Amniotic stem cell (primary cell): ENCODE data around the gene AGL.
"Not testable (repeated sequence)": the region's sequence is repeated elsewhere in the genome, so short reads cannot be mapped to it uniquely, and the experiment has no call there.

Source experiments
- DNase-seq: peaks from one replicate; lab custom pipeline; 2025; lab: John Stamatoyannopoulos, UW

The AGL gene

DNA sequence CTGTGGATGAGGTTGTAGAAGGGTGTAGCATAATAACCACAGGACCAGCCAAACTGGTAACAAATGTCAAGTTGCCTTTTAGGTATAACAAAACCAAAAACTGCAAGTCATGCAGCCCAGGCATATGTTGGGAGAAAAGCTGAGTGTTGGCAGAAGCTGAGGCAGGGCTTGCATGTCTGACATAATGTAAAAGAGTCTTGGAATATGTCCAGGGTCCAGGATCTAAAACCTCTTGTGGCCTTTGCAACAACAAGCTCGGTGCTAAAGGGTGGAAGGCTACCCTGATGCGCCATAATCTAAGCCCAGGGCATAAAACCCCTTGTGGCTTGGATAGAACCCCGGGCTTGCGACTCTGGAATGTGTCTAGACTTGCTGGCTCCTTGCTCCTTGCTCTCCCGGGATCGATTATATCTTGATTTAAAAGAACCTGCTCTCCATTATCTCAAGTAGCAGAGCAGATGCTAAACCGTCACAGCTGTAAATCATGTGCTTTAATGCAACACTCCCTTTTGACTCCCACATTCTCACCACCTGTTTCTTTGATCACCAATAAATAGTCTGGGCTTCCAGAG is 93.1 kb downstream of the AGL start:
- no peak for DNase-seq

GRCh38 chr1:99944192-99944591 is 94.0 kb downstream of the AGL start:
- no peak for DNase-seq

- DNase-seq = no peak
These were observed 95.0 kb downstream of the AGL start for GRCh38 chr1:99945174-99945573.

DNA sequence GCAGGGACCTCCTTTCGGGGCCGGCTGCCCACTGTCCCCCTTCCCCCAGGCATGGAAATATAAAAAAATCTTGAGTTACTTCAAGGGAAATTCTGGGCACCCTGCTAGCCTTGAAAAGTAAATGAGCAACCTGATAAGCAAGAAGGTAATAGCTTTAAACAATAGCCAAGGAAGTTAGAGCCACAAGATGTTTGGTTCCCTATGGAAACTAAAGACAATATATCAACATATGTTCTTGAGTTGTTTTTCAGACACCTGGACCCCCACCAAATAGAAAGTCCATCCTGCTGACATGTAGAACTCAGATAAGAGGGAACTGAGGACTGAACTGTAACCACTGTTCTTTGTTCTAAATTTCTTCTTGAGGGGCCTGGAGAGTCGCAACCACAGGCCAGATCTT is 100.3 kb downstream of the AGL start:
- DNase-seq = no peak

DNA sequence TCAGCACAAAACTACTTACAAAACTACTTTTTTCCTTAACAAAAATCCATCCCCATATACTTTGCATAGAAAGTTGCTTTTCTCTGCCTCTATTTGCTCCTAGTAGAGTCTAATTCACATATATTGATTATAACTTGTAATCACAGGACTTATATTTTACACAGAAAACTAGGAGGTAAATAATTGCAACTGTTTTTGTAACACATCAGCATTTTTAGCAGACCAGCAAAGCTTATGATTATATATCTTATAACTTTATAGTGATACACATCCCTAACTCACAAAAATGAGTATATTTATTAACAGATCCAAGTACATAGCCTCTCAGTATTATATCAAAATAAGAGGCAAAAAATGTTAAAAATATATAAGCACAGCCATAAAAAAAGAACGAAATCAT is 102.4 kb downstream of the AGL start:
- no peak for DNase-seq

DNA sequence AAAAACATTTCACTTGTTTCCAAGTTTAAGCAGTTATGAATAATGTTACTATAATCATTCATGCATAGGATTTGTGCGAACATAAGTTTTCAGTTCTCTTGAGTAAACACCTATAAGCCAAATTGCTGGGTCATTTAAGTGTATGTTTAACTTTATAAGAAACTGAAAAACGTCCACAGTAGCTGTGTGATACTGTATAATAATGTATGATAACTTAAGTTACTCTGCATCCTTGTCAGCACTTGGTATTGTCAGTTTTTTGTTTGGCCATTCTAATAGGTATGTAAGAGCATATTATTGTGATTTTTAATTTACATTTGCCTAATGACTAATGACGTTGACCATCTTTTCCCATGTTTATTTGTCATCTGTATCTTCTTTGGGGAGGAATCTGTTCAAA is 105.2 kb downstream of the AGL start:
- no peak for DNase-seq

- peak; percentile 54 for DNase-seq
These were observed 106.6 kb downstream of the AGL start for GRCh38 chr1:99956755-99957154.

GRCh38 chr1:99957818-99958217 is 107.7 kb downstream of the AGL start:
- no peak for DNase-seq

DNA sequence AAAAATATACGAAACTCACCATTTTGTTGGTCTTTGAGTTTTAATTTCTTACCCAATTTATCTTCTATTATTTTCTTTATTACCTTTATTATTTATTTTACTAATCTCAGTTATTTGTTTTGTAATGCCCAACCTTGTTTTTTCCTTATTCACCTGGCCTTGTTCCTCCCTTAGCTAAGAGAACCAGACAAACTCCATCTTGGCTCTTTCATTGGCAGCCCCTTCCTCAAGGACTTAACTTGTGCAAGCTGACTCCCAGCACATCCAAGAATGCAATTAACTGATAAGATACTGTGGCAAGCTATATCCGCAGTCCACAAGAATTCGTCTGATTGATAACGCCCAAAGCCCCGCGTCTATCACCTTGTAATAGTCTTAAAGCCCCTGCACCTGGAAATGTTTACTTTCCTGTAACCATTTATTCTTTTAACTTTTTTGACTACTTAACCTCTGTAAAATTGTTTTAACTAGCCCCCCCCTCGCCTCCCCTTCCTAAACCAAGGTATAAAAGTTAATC is 109.1 kb downstream of the AGL start:
- DNase-seq = not testable (repeated sequence)

- not testable (repeated sequence) for DNase-seq
These were observed 110.1 kb downstream of the AGL start for GRCh38 chr1:99960260-99960659.

DNA sequence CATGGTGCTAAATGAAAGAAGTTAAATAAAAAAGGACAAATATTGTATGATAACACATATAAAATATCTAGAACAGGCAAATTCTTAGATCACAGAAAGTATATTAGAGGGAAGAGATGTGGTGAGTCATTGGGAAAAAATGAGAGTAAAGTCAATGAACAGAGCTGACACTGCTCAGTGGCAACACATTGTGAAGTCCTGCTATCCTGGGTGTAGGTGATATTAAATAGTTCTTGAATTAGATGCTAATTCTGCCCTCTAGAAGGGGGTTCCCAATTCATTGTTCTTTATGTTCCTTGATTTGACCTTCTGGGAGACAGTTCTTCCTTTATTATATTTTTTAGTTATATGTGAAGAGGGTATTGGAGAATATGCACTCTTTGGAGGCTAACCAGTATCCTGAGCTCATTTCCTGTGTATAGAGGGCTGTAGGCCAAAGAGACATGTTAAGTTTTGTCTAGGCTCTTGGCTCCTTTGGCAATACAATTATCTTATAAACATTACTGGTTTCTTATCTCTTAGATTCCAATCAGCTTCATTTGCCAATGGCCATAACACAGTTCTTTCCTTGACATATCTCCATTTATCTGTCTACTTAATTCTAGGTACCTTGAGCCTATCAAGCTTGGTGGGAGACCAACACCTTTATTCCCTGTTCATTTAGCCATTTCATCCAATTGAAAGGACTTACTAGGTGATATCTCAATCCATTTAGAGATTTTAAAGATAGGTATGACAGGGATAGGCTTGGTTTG is 113.1 kb downstream of the AGL start:
- no peak for DNase-seq

DNA sequence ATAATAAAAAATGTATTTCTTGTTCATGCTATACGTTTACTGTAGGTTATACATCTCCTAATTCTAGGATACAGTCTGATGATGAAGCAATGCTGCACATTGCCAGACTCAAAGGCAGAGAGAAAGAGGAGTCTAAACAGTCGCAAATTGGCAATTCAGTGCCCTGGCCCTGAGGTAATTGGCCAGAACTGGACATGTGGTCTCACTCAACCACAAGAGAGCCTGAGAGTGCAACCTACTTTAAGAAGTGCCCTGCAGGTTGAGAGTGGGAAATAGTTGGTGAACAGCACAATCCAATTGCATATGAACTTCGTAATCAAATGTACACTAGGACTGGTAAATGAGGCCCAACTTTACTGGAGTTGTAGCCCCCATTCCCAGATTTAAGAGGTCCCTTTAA is 114.6 kb downstream of the AGL start:
- no peak for DNase-seq

DNA sequence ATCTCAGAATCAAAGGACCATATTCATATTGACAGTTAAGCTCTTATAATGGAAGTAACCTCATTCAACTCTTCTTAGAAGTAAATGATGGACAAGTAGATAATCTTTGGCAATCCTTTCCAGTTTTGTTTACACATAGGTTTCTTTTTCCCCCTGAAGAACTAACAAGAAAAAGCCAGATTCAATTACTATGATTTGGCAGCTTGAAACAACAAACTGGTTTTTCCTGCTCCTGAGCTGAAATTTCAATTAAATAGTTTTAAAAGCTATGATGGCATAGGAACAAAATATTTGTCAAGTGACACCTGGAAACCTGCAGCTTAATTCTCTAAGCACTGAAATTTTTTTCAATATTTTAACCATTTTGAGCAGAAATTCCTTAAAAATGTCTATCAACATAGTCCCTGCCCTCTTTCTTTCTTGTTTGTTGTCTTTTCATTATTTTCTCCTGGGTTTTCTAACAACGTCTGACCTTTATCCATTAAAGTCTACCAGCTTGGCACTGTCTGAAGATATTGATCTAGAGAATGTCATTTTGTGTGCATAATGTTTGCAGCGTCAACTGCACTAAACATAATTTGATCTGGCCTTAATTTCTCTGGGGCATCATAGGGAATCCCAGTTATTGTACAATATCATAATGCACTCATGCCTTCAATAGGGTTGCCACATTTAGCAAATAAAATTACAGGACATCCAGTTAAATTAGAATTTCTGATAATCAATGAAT is 115.7 kb downstream of the AGL start:
- DNase-seq = no peak

- no peak for DNase-seq
These were observed 118.1 kb downstream of the AGL start for GRCh38 chr1:99968214-99968613.

DNA sequence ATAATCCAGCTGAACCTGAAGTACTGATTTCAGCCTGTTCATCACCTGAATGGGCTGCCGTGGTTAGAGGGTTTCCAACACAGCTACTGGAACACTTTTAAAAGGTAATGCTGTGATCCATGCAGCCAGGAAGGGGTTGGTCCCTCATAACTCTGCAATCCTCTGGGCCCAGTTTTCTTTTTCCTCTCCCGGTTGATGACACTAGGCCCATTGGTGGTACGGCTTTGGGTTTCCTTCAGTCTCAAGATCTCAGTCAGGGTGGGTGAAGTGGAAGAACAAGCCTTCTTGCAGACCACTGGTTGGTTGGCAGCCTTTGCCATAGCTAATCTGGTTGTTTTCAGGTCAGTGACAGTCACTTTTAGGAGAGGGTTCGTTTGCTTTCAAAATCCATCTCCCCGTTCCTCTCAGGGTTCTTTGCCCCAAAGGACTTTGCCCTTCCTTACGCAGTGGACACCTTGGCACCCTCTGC is 119.1 kb downstream of the AGL start:
- no peak for DNase-seq

- DNase-seq = peak; percentile 33
These were observed 119.8 kb downstream of the AGL start, which contains the start of gene SLC35A3 for GRCh38 chr1:99969729-99970621. Gene SLC35A3 (plus strand): TSS chr1:99969996. CDS start chr1:99993555, 23,559 bp downstream.

GRCh38 chr1:99970713-99971255 is 120.6 kb downstream of the AGL start:
- no peak for DNase-seq

DNA sequence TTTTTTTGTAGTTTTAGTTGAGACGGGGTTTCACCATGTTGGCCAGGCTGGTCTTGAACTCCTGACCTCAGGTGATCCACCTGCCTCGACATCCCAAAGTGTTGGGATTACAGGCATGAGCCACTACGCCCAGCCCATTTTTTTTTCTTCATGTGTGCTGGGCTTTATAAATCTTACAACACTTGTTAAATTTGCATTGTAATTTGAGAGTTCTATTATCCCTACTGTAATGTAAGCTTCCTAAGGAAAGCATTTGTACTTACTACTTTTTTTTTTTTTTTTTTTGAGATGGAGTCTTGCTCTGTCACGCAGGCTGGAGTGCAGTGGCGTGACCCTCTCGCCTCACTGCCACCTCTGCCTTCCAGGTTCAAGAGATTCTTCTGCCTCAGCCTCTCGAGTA is 121.9 kb downstream of the AGL start:
- not testable (repeated sequence) for DNase-seq
